Measurements from ENCODE around the gene PPT1.

DNA sequence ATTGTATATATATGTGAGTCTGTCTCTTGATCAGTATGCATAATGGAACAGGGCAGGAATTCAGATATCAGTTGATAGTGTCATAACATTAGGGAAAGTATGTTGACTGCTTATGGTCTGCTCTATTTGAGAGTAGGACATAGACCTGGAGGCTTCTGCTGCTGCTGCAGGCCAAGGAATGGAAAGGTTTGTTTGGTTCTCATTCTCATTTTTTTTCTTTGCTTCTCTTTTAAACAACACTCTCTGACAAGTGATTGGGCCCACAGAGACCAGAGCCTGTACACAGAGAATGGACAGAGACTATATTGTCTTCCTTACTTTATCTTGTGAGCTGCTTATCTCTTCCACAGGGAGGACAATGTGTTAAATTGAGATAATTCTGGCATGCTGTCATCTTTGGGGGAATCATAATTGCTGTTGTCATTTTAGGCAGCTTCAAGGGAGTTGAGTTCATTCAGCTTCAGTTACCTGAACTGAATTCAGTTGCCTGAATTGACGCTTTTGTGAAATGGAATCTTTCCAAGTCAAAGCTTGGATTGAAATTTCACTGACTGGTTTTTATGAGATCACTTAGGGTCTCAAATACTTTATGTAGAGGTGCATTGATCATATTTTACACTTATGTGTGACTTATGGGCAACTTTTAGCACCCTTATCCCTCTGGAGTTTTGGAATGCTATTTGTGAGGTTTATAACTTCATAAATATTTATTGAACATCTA, 39.6 kb downstream of the PPT1 start:
- TF ChIP-seq FOXK1 (CRISPR knock-in tag; IDR thresholded peaks at IDR 0.05) (no peak), ELF4 (CRISPR knock-in tag; IDR thresholded peaks at IDR 0.05; ENCODE audit: low read depth) (no peak), NR1H2 (CRISPR knock-in tag; IDR thresholded peaks at IDR 0.05) (no peak), NR3C1 (CRISPR knock-in tag; conservative IDR thresholded peaks at IDR 0.05; ENCODE audit: low read depth) (no peak), IRF2 (CRISPR knock-in tag; IDR thresholded peaks at IDR 0.05; ENCODE audit: borderline replicate concordance, low read depth) (no peak)
- TF ChIP-seq, protein P1, sequence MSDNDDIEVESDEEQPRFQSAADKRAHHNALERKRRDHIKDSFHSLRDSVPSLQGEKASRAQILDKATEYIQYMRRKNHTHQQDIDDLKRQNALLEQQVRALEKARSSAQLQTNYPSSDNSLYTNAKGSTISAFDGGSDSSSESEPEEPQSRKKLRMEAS (CRISPR knock-in tag; IDR thresholded peaks at IDR 0.05), result no peak
- TF ChIP-seq, protein P2, sequence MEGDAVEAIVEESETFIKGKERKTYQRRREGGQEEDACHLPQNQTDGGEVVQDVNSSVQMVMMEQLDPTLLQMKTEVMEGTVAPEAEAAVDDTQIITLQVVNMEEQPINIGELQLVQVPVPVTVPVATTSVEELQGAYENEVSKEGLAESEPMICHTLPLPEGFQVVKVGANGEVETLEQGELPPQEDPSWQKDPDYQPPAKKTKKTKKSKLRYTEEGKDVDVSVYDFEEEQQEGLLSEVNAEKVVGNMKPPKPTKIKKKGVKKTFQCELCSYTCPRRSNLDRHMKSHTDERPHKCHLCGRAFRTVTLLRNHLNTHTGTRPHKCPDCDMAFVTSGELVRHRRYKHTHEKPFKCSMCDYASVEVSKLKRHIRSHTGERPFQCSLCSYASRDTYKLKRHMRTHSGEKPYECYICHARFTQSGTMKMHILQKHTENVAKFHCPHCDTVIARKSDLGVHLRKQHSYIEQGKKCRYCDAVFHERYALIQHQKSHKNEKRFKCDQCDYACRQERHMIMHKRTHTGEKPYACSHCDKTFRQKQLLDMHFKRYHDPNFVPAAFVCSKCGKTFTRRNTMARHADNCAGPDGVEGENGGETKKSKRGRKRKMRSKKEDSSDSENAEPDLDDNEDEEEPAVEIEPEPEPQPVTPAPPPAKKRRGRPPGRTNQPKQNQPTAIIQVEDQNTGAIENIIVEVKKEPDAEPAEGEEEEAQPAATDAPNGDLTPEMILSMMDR (IDR thresholded peaks at IDR 0.05), result no peak
- TF ChIP-seq, protein P3, sequence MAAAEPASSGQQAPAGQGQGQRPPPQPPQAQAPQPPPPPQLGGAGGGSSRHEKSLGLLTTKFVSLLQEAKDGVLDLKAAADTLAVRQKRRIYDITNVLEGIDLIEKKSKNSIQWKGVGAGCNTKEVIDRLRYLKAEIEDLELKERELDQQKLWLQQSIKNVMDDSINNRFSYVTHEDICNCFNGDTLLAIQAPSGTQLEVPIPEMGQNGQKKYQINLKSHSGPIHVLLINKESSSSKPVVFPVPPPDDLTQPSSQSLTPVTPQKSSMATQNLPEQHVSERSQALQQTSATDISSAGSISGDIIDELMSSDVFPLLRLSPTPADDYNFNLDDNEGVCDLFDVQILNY (CRISPR knock-in tag; IDR thresholded peaks at IDR 0.05), result no peak
